Stimulated activated CD4-positive, alpha-beta T cell treated with anti-CD3 and anti-CD28 coated beads, Interleukin-4, amount 100 ng/mL, for 48 hours (primary cell): Measurements from ENCODE around the gene AHCYL2.
"Not testable (repeated sequence)": the region's sequence is repeated elsewhere in the genome, so short reads cannot be mapped to it uniquely, and the experiment has no call there.

Experiments used
- DNase-seq, 2 donors: peaks; one replicate each; pipeline ENCODE4 v3.0.0-alpha.2; 2020; ENCODE audit warnings: low read depth in 2 of 2

AHCYL2 gene

GRCh38 chr7:129453510-129454248 lies 228.8 kb downstream of the AHCYL2 start:
- DNase-seq = no peak

- DNase-seq = no peak
Measured at GRCh38 chr7:129454249-129454551, 229.4 kb downstream of the AHCYL2 start.

DNA sequence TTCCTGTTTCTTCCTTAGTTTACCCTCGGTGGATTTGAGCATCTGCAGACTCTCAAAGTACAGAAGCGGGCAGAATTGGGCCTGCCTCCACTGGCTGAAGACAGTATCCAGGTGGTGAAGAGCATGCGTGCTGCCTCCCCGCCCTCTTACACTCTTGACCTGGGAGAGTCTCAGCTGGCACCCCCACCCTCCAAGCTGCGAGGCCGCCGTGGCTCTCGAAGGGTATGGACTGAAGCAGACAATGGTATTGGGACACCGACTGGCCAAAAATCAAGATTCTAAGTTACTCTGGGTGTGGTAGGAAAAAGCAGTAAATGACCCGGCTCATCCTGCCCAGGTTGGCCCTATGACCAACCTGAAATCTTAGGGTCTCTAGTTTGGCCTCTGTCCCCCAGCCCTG lies 231.6 kb downstream of the AHCYL2 start:
- DNase-seq = no peak

GRCh38 chr7:129457101-129457500 lies 232.3 kb downstream of the AHCYL2 start:
- no peak for DNase-seq

- DNase-seq = no peak
Measured at GRCh38 chr7:129458171-129458570, 233.3 kb downstream of the AHCYL2 start.

DNA sequence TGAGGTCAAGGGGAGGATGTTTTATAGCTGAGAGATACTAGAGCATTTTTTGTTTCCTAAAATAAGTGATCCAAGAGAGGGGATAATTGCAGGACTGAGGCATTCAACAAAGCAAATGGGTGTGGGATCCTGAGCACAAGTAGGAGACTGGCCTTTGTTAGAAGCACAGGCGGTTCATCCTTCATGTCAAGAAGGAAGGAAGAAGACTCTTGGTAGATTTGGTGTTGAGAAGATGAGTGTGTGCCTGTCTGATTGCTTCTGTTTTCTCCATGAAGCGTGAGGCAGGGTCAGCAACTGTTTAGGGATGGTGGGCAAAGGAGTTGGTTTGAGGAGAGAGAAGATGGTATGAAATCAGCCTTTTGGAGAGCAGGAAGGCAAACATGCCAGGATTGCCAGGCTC lies 237.0 kb downstream of the AHCYL2 start:
- DNase-seq = no peak

DNA sequence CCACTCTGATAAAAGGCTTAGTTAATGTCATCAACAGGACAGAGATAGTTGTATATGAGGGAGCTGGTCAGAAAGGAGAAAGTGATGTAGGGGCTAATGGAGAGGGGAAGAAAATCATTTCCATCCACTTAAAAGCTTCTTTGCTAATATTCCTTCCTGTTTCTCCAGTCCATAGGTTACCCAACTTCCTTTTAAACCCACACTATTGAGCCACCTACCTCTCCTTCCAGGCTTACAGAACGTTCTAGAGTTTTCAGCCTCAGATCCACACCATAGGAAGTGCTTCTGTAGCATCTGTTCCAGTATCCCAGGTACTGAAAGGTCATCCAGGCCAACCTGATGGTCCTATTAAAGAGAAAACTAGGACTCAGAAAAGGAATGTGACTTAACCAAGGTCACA lies 237.6 kb downstream of the AHCYL2 start:
- no peak for DNase-seq

GRCh38 chr7:129464194-129464593 lies 239.4 kb downstream of the AHCYL2 start:
- no peak for DNase-seq

DNA sequence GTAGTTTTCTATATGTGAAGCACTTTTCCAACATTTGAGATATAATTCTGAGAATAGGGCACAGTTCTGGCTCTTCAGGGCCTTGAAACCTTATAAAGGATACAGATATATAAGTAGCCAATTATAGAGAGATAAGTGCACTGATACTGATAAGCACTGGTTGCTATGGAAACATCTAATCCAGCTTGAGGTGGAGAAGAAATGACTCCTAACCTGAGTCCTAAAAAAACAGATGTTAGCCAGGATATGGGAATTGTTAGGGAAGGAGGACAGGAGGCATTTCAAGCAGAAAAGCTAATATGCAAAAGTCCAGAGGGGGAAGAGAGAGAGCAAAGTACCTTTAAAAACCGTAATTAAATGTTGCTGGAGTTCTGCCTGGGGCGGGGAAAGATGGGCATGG lies 240.2 kb downstream of the AHCYL2 start:
- no peak for DNase-seq

DNA sequence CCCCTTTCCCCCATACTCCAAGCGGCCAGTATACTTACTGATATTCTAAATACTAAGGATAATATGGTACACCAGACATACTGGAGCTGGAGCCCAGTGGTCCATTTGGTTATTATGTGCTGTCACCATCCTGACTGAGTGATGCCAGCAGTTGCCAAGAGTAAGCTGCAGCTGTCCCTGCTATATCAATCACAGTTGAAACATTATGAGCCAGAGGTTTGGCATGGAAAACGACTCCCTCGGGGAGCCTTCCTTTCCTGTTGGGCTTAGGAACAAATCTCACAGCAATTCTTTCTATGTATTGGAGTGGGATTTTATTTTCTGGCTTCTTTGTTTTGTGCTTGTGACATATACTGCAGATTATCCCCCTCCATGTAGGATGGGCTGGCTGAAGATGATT lies 242.0 kb downstream of the AHCYL2 start:
- DNase-seq = no peak

GRCh38 chr7:129468087-129468486 lies 243.3 kb downstream of the AHCYL2 start:
- DNase-seq = no peak

DNA sequence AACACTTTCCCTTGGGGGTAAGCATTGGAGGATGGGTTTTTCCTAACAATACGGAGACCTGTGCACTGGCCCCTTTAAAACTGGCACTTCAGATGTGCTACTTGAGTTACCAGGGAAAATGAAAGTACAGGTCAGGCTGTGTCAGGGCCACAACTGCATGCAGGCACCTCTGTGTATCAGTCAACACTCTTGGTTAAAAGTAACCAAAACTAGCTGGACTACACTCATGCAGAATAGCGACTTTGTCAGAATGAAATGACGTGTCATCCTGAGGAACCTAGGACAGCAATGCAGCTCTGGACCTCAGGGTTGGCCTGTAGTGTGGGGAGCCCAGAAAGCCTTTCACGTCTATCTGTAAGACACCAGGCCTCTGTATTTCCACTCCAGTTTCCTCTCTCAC lies 243.7 kb downstream of the AHCYL2 start:
- no peak for DNase-seq

DNA sequence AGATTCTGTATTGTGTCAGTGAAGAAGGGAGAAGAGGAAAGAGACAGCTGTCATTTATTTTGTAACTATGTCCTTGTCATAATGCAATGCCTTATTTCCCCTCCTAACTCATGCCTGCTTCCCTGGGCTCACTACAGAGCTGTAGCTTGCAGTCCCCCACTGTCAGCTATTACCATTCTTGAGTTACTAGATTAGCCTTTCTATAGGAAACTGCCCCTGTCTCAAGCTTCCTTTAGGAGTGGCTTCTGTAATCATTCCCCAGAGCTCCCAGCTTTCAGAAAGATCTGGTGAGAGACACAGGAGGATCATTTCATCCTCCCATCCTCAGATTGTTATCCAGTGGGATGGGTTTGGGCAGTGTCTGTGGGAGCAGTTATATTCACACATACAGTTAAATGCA lies 245.1 kb downstream of the AHCYL2 start:
- DNase-seq = no peak

GRCh38 chr7:129470411-129470810 lies 245.6 kb downstream of the AHCYL2 start:
- no peak for DNase-seq

DNA sequence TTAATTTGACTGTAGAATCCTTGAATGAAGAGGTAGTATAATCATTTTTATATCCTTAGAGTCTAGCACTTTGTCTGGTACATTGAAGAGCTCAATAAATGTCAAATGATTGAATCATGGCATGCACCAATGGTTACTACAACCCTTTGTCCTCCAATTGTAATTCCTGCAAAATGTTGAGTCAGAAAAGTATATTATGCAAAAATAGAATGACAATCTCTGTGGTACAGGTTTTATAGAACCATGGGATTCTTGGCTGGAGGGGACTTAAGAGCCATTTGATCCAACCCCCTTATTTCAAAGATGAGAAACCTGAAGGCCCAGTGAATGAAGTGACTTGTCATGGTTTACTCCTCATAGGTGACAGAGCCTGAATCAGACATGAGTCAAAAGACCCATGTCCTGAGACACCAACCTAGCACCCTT lies 246.6 kb downstream of the AHCYL2 start:
- DNase-seq = no peak

GRCh38 chr7:129475931-129476330 lies 251.1 kb downstream of the AHCYL2 start:
- DNase-seq = not testable (repeated sequence)

DNA sequence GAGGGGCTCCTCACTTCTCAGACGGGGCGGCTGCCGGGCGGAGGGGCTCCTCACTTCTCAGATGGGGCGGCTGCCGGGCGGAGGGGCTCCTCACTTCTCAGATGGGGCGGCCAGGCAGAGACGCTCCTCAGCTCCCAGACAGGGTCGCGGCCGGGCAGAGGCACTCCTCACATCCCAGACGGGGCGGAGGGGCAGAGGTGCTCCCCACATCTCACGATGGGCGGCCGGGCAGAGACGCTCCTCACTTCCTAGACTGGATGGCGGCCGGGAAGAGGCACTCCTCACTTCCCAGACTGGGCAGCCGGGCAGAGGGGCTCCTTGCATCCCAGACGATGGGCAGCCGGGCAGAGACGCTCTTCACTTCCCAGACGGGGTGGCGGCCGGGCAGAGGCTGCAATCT lies 251.6 kb downstream of the AHCYL2 start:
- not testable (repeated sequence) for DNase-seq
